ENCODE measurements around the gene GDE1. TPM values are rescaled to one million over a fixed set of nuclear protein-coding genes. Genes with fewer than 3 reads are reported as not detected.

Gene GDE1
- total RNA-seq, 1 experiment from 2014 or later: 48.6 TPM

GRCh38 chr16:19540241-19540970 is 18.5 kb upstream of the GDE1 start:
- Histone ChIP-seq H4K5ac (ENCODE audit: insufficient read length, low read depth, low read length) (no peak overlapping the region), H3T11ph (ENCODE audit: low read length) (no peak overlapping the region), H2BK120ac (ENCODE audit: low read depth, low read length, poor library complexity, severe bottlenecking) (no peak overlapping the region), H4K8ac (replicated peaks; ENCODE audit: insufficient read length, low read depth, low read length) (no peak overlapping the region), H3K27ac (ENCODE audit: insufficient read length, low read depth, low read length) (no peak overlapping the region), H3K9me3 (ENCODE audit: control insufficient read depth, low read depth, low read length) (no peaks in the 10 kb centered on the region), H3K79me1 (ENCODE audit: insufficient read depth, low read depth, low read length, poor library complexity, severe bottlenecking) (no peaks in the 10 kb centered on the region), H3K14ac (ENCODE audit: insufficient read depth, low read length) (no peak overlapping the region), H2BK15ac (ENCODE audit: low read depth, low read length) (no peak overlapping the region), H3K23me2 (ENCODE audit: insufficient read length, low read depth, low read length, poor library complexity, severe bottlenecking) (no peaks in the 10 kb centered on the region), H2BK5ac (ENCODE audit: insufficient read length, low read length) (no peak overlapping the region), H2AFZ (ENCODE audit: low read length) (no peak overlapping the region), H3K27me3 (ENCODE audit: insufficient read depth, low read length) (no peaks in the 10 kb centered on the region), H3K4me2 (ENCODE audit: insufficient read depth, insufficient read length, low read length) (no peak overlapping the region), H4K20me1 (ENCODE audit: control insufficient read depth, insufficient read depth, insufficient read length) (no peaks in the 10 kb centered on the region), H2BK12ac (ENCODE audit: insufficient read length, low read depth, low read length) (no peak overlapping the region), H3K4ac (ENCODE audit: low read depth, low read length) (no peak overlapping the region), H3K79me2 (ENCODE audit: insufficient read depth, low read length) (no peaks in the 10 kb centered on the region), H3K4me1 (ENCODE audit: insufficient read depth, low read length) (no peaks in the 10 kb centered on the region), H3K9ac (ENCODE audit: extremely low read depth, insufficient read length, low read length) (no peak overlapping the region), H3K56ac (ENCODE audit: insufficient read length, low read depth, low read length) (no peak overlapping the region), H2BK20ac (ENCODE audit: low read depth, low read length, poor library complexity, severe bottlenecking) (no peak overlapping the region), H2AK5ac (ENCODE audit: insufficient read length, low read length) (no peak overlapping the region), H3K23ac (ENCODE audit: insufficient read length, low read depth, low read length) (no peak overlapping the region), H3K18ac (ENCODE audit: insufficient read length, low read depth, low read length) (no peak overlapping the region), H4K91ac (ENCODE audit: insufficient read length, low read depth, low read length) (no peak overlapping the region)
- no peaks in the 10 kb centered on the region for H3K9me3 Mint-ChIP-seq
- peak overlapping the region in 1 of 3 experiments; percentile 69; a peak in 1 of 7 replicates for H3K27ac Mint-ChIP-seq
- no peak overlapping the region for H3K4me3 Mint-ChIP-seq
- H3K4me1 Mint-ChIP-seq: no peaks in the 10 kb centered on the region
- H3K36me3 Mint-ChIP-seq (ENCODE audit: insufficient read depth in 1 of 3, low read depth in 3 of 3): peaks cover 31 to 70% (median 55%) of the 10 kb centered on the region in 3 experiments
- TF ChIP-seq CTCF (conservative IDR thresholded peaks at IDR 0.05): no peak
- no peak for DNase-seq
- no CpG with 5 or more reads among the region's 6 CpGs for WGBS (ENCODE audit: extremely low coverage, insufficient read length, low lambda C conversion rate)
- no peaks in the 10 kb centered on the region for H3K27me3 Mint-ChIP-seq (ENCODE audit: low read depth)
